Measurements from ENCODE around the gene MTHFR. TPM values are rescaled to one million over a fixed set of nuclear protein-coding genes. Genes with fewer than 3 reads are reported as not detected.

Gene MTHFR
- total RNA-seq, 2 donors from 2014 or later = 30.3 to 81.4 TPM

- no peak overlapping the region for H3K27ac ChIP-seq
- H3K36me3 ChIP-seq = no peaks in the 10 kb centered on the region
- peaks cover 0 to 2% of the 10 kb centered on the region in 2 donors for H3K4me1 ChIP-seq (ENCODE audit: control insufficient read depth in 1 of 2, low read depth in 2 of 2)
- TF ChIP-seq CTCF (IDR thresholded peaks at IDR 0.05) = no peak
- H3K27me3 ChIP-seq (replicated peaks; ENCODE audit: insufficient read depth) = no peaks in the 10 kb centered on the region
- DNase-seq (ENCODE audit: low spot score) (no peak), ATAC-seq (ENCODE audit: insufficient number of reproducible peaks, low FRiP score, low read depth) (no peak)
- no peak overlapping the region for H3K4me3 ChIP-seq
- no peaks in the 10 kb centered on the region for H3K9me3 ChIP-seq
Measured at GRCh38 chr1:11761285-11761684, 44.5 kb downstream of the MTHFR start.

- Histone ChIP-seq H3K9me3 (no peaks in the 10 kb centered on the region), H3K36me3 (no peaks in the 10 kb centered on the region), H3K27ac (no peak overlapping the region), H3K4me3 (no peak overlapping the region), H3K27me3 (replicated peaks; ENCODE audit: insufficient read depth) (no peaks in the 10 kb centered on the region), H3K4me1 (ENCODE audit: control insufficient read depth in 1 of 2, low read depth in 2 of 2) (peaks cover 0 to 2% of the 10 kb centered on the region in 2 donors)
- TF ChIP-seq CTCF (IDR thresholded peaks at IDR 0.05) = no peak
- ATAC-seq (ENCODE audit: insufficient number of reproducible peaks, low FRiP score, low read depth) (no peak), DNase-seq (ENCODE audit: low spot score) (no peak)
Measured at GRCh38 chr1:11759791-11760190, 46.0 kb downstream of the MTHFR start.

GRCh38 chr1:11757047-11757446 lies 48.7 kb downstream of the MTHFR start:
- TF ChIP-seq CTCF (IDR thresholded peaks at IDR 0.05) = no peak
- H3K27me3 ChIP-seq (replicated peaks; ENCODE audit: insufficient read depth) = no peaks in the 10 kb centered on the region
- H3K27ac ChIP-seq = no peak overlapping the region
- peaks cover 0 to 2% of the 10 kb centered on the region in 2 donors for H3K4me1 ChIP-seq (ENCODE audit: control insufficient read depth in 1 of 2, low read depth in 2 of 2)
- H3K4me3 ChIP-seq = no peak overlapping the region
- no peaks in the 10 kb centered on the region for H3K9me3 ChIP-seq
- ATAC-seq (ENCODE audit: insufficient number of reproducible peaks, low FRiP score, low read depth) (no peak), DNase-seq (ENCODE audit: low spot score) (no peak)
- H3K36me3 ChIP-seq = no peaks in the 10 kb centered on the region

- DNase-seq (ENCODE audit: low spot score) (no peak), ATAC-seq (ENCODE audit: insufficient number of reproducible peaks, low FRiP score, low read depth) (no peak)
- Histone ChIP-seq H3K9me3 (no peaks in the 10 kb centered on the region), H3K4me3 (no peak overlapping the region), H3K27me3 (replicated peaks; ENCODE audit: insufficient read depth) (no peaks in the 10 kb centered on the region), H3K27ac (no peak overlapping the region), H3K36me3 (peaks cover 11% of the 10 kb centered on the region), H3K4me1 (ENCODE audit: control insufficient read depth in 1 of 2, low read depth in 2 of 2) (no peaks in the 10 kb centered on the region)
- TF ChIP-seq CTCF (IDR thresholded peaks at IDR 0.05) = no peak
Measured at GRCh38 chr1:11753555-11754208, 52.1 kb downstream of the MTHFR start.

GRCh38 chr1:11752359-11753088 lies 53.2 kb downstream of the MTHFR start:
- TF ChIP-seq CTCF (IDR thresholded peaks at IDR 0.05) = no peak
- ATAC-seq (ENCODE audit: insufficient number of reproducible peaks, low FRiP score, low read depth) = no peak
- Histone ChIP-seq H3K4me3 (no peak overlapping the region), H3K9me3 (no peaks in the 10 kb centered on the region), H3K27ac (no peak overlapping the region), H3K27me3 (replicated peaks; ENCODE audit: insufficient read depth) (no peaks in the 10 kb centered on the region), H3K36me3 (peaks cover 11% of the 10 kb centered on the region), H3K4me1 (ENCODE audit: control insufficient read depth in 1 of 2, low read depth in 2 of 2) (no peaks in the 10 kb centered on the region)
- DNase-seq (ENCODE audit: low spot score) = no peak

Data from thoracic aorta (tissue), 2 donors.